Measurements from ENCODE around the gene FLT1. TPM values are rescaled to one million over a fixed set of nuclear protein-coding genes. Genes with fewer than 3 reads are reported as not detected.

The FLT1 gene
- total RNA-seq, 4 donors from 2014 or later = 19.3 to 48.6 (median 24.4) TPM

GRCh38 chr13:28347456-28348371 lies 147.2 kb downstream of the FLT1 start:
- Histone ChIP-seq H3K27me3 (peaks cover 0 to 5% of the 10 kb centered on the region in 2 donors), H3K9me3 (no peaks in the 10 kb centered on the region), H3K36me3 (no peaks in the 10 kb centered on the region), H3K27ac (no peak overlapping the region), H3K4me3 (no peak overlapping the region), H3K4me1 (no peaks in the 10 kb centered on the region)
- 85 to 87% methylated on average over 5 of the region's 5 CpGs for WGBS, 2 donors
- no peak for TF ChIP-seq CTCF (IDR thresholded peaks at IDR 0.05)
- no peak for TF ChIP-seq POLR2A (IDR thresholded peaks at IDR 0.05)
- no peak for TF ChIP-seq EP300 (IDR thresholded peaks at IDR 0.05)
- DNase-seq (ENCODE audit: low spot score in 2 of 2) = no peak

- no peak overlapping the region for H3K4me3 ChIP-seq
- H3K4me1 ChIP-seq = no peaks in the 10 kb centered on the region
- 83 to 89% methylated on average over 2 of the region's 2 CpGs for WGBS, 2 donors
- H3K36me3 ChIP-seq = no peaks in the 10 kb centered on the region
- no peak for DNase-seq (ENCODE audit: low spot score in 2 of 2)
- H3K9me3 ChIP-seq = no peaks in the 10 kb centered on the region
- TF ChIP-seq EP300 (IDR thresholded peaks at IDR 0.05) (no peak), CTCF (IDR thresholded peaks at IDR 0.05) (no peak), POLR2A (IDR thresholded peaks at IDR 0.05) (no peak)
- H3K27ac ChIP-seq = no peak overlapping the region
- peaks cover 0 to 5% of the 10 kb centered on the region in 2 donors for H3K27me3 ChIP-seq
These were observed 148.8 kb downstream of the FLT1 start for GRCh38 chr13:28346154-28346553.

- H3K27me3 ChIP-seq = peaks cover 0 to 5% of the 10 kb centered on the region in 2 donors
- 68 to 76% methylated on average over 3 of the region's 3 CpGs for WGBS, 2 donors
- H3K27ac ChIP-seq = no peak overlapping the region
- H3K36me3 ChIP-seq = no peaks in the 10 kb centered on the region
- no peak overlapping the region for H3K4me3 ChIP-seq
- no peaks in the 10 kb centered on the region for H3K9me3 ChIP-seq
- TF ChIP-seq POLR2A (IDR thresholded peaks at IDR 0.05) = no peak
- no peak for TF ChIP-seq CTCF (IDR thresholded peaks at IDR 0.05)
- no peak for TF ChIP-seq EP300 (IDR thresholded peaks at IDR 0.05)
- DNase-seq (ENCODE audit: low spot score in 2 of 2) = no peak
- H3K4me1 ChIP-seq = no peaks in the 10 kb centered on the region
These were observed 150.8 kb downstream of the FLT1 start for GRCh38 chr13:28344163-28344562.

- Histone ChIP-seq H3K4me1 (peaks cover 0 to 3% (median 0%) of the 10 kb centered on the region in 4 donors), H3K4me3 (no peak overlapping the region), H3K9me3 (no peaks in the 10 kb centered on the region), H3K27me3 (peaks cover 0 to 4% of the 10 kb centered on the region in 2 donors), H3K36me3 (no peaks in the 10 kb centered on the region), H3K27ac (no peak overlapping the region)
- no peak for DNase-seq (ENCODE audit: low spot score in 2 of 2)
- WGBS, 2 donors = 81 to 84% methylated on average over 2 of the region's 2 CpGs
- TF ChIP-seq EP300 (IDR thresholded peaks at IDR 0.05) (no peak), POLR2A (IDR thresholded peaks at IDR 0.05) (no peak), CTCF (IDR thresholded peaks at IDR 0.05) (no peak)
These were observed 152.7 kb downstream of the FLT1 start for GRCh38 chr13:28342251-28342650.

GRCh38 chr13:28340272-28340793 lies 154.6 kb downstream of the FLT1 start:
- WGBS, 2 donors = 65 to 68% methylated on average over 2 of the region's 2 CpGs
- H3K9me3 ChIP-seq = no peaks in the 10 kb centered on the region
- no peaks in the 10 kb centered on the region for H3K36me3 ChIP-seq
- H3K27me3 ChIP-seq = no peaks in the 10 kb centered on the region
- peaks cover 0 to 12% (median 0%) of the 10 kb centered on the region in 4 donors for H3K4me1 ChIP-seq
- no peak for DNase-seq (ENCODE audit: low spot score in 2 of 2)
- no peak overlapping the region for H3K27ac ChIP-seq
- TF ChIP-seq EP300 (IDR thresholded peaks at IDR 0.05) = no peak
- no peak for TF ChIP-seq CTCF (IDR thresholded peaks at IDR 0.05)
- TF ChIP-seq POLR2A (IDR thresholded peaks at IDR 0.05) = no peak
- H3K4me3 ChIP-seq = no peak overlapping the region
